Activated CD8-positive, alpha-beta T cell treated with anti-CD3 and anti-CD28 coated beads for 36 hours (primary cell): ENCODE measurements around the gene CTSF. TPM values are rescaled to one million over a fixed set of nuclear protein-coding genes. Genes with fewer than 3 reads are reported as not detected.
A peak's percentile ranks its signal among the peaks of the same experiment; 100 is the strongest.

Experiments used
- ATAC-seq: fragments of 200-7000 bp; cut with Tn5 transposase; one replicate; pipeline ENCODE4 v1.10.0; 2021; ENCODE audit warnings: mild to moderate bottlenecking, moderate library complexity
- CTCF ChIA-PET: fragments of 350-600 bp; sonication (Branson Sonifier 250); formaldehyde crosslinking; loops from one replicate; lab custom pipeline; 2021; ENCODE audit warnings: antibody characterized with exemption; lab: Charles Lee
- POLR2A ChIA-PET: fragments of 350-600 bp; sonication (Branson Sonifier 250); formaldehyde crosslinking; loops from one replicate; lab custom pipeline; 2021; ENCODE audit warnings: antibody characterized with exemption; lab: Charles Lee
- DNase-seq: peaks from one replicate; pipeline ENCODE4 v3.0.0-alpha.2; 2020
- H3K27ac Mint-ChIP-seq: one replicate; pipeline ENCODE4 v1.8.0; 2021; ENCODE audit warnings: mild to moderate bottlenecking, mixed read lengths
- H3K27me3 Mint-ChIP-seq: one replicate; pipeline ENCODE4 v1.8.0; 2021; ENCODE audit warnings: mixed read lengths
- H3K36me3 Mint-ChIP-seq: one replicate; pipeline ENCODE4 v1.8.0; 2021; ENCODE audit warnings: low read depth, mixed read lengths
- H3K4me1 Mint-ChIP-seq: one replicate; pipeline ENCODE4 v1.8.0; 2021; ENCODE audit warnings: low read depth, mixed read lengths
- H3K4me3 Mint-ChIP-seq: one replicate; pipeline ENCODE4 v1.8.0; 2021; ENCODE audit warnings: mild to moderate bottlenecking, moderate library complexity, mixed read lengths
- H3K9me3 Mint-ChIP-seq: one replicate; pipeline ENCODE4 v1.8.0; 2021; ENCODE audit warnings: mixed read lengths
- intact Hi-C: fragments of 100-400 bp; cut with micrococcal nuclease; formaldehyde crosslinking; loops from one replicate; pipeline ENCODE4 v1.10.0; 2022
- total RNA-seq, 2 experiments: library from RNA; stranded (reverse); gene quantifications; one replicate each; pipeline ENCODE4 v1.2.3, GENCODE V29; 2021
- TF ChIP-seq, protein P1 (sequence below): fragments of 200-600 bp; IDR thresholded peaks from one replicate; pipeline ENCODE4 v1.8.0; 2022; ENCODE audit warnings: antibody characterized with exemption, mild to moderate bottlenecking

Gene CTSF
- total RNA-seq, 2 experiments from 2014 or later, result 0.68 to 1.3 TPM

DNA sequence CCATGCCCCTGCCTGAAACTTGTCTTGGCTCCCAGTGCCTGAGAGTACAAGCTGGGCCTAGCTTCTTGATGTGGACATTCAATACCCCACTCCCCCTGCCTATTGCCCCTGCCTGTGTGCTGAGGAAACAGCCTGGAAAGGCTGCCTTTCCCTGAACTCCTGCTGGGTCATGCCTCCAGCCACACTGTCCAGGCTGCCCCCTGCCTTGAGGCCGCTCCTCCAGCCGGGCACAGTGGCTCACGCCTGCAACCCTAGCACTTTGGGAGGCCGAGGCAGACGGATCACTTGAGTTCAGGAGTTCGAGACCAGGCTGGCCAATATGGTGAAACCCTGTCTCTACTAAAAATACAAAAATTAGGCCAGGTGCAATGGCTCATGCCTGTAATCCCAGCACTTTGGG, 34.7 kb upstream of the CTSF start:
- Mint-ChIP-seq H3K9me3 (no peaks in the 10 kb centered on the region), H3K4me3 (no peak overlapping the region), H3K36me3 (peaks cover 3% of the 10 kb centered on the region), H3K4me1 (no peaks in the 10 kb centered on the region), H3K27ac (no peak overlapping the region), H3K27me3 (no peaks in the 10 kb centered on the region)
- DNase-seq (no peak), ATAC-seq (no peak)
- ChIA-PET CTCF (interaction anchor here (1.1 kb wide), 1 partner anchor 11 kb away, joined by 3 read pairs; no protein-coding TSS in a partner anchor), POLR2A (interaction anchor here (0.7 kb wide), 1 partner anchor 75 kb away, joined by 3 read pairs; no protein-coding TSS in a partner anchor)
- intact Hi-C loops, result no loop called here
- TF ChIP-seq, protein P1, sequence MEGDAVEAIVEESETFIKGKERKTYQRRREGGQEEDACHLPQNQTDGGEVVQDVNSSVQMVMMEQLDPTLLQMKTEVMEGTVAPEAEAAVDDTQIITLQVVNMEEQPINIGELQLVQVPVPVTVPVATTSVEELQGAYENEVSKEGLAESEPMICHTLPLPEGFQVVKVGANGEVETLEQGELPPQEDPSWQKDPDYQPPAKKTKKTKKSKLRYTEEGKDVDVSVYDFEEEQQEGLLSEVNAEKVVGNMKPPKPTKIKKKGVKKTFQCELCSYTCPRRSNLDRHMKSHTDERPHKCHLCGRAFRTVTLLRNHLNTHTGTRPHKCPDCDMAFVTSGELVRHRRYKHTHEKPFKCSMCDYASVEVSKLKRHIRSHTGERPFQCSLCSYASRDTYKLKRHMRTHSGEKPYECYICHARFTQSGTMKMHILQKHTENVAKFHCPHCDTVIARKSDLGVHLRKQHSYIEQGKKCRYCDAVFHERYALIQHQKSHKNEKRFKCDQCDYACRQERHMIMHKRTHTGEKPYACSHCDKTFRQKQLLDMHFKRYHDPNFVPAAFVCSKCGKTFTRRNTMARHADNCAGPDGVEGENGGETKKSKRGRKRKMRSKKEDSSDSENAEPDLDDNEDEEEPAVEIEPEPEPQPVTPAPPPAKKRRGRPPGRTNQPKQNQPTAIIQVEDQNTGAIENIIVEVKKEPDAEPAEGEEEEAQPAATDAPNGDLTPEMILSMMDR, result no peak

DNA sequence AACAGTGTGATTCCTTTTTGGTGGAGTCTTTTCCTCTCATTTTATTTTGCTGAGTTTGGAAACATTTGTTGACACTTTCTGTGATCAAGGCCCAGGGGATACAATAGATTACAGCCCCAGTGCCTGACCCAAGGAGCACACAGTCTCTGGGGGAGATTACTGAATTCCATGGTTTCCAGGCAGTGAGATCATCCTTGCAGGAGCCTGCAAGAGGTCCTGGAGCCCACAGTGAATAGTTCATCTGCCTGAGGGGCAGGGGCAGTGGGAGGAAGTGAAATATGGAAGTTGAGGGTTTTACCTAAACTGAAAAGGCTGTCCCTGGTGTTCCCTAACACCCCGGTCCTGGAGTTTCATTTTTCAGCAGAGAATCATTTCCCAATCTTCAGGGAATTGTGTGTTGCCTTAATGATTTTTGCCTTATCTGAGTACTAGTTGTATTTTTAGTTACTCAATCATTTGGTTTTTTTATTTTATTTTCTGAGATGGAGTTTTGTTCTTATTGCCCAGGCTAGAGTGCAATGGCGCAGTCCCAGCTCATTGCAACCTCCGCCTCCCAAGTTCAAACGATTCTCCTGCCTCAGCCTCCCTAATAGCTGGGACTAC, 32.3 kb upstream of the CTSF start:
- H3K9me3 Mint-ChIP-seq, result no peaks in the 10 kb centered on the region
- no peak for ATAC-seq
- no peaks in the 10 kb centered on the region for H3K27me3 Mint-ChIP-seq
- DNase-seq, result no peak
- TF ChIP-seq, protein P1, result no peak
- ChIA-PET CTCF (no interaction called here), POLR2A (no interaction called here)
- H3K27ac Mint-ChIP-seq, result no peak overlapping the region
- peaks cover 3% of the 10 kb centered on the region for H3K36me3 Mint-ChIP-seq
- intact Hi-C loops, result no loop called here
- no peak overlapping the region for H3K4me3 Mint-ChIP-seq
- H3K4me1 Mint-ChIP-seq, result peaks cover 1% of the 10 kb centered on the region

DNA sequence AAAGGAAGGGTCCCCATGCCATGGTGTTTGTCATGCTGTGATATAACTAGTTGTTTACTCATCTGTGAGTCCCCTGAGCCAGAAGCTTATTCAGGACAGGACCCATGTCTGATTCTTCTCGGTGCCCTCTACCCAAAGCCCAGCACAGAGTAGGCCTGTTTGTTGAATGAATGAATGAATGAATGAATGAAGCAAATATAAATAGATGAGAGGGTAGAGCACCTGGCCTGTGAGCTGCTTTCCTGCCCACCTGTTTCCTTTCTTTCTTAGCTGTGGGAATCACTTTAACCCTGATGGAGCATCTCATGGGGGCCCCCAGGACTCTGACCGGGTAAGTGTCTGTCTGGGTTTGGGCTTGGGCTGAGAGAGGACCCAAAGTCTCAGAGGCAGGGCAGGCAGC, 31.8 kb upstream of the CTSF start:
- ChIA-PET CTCF (no interaction called here), POLR2A (interaction anchor here (0.7 kb wide), 1 partner anchor 29 kb away, joined by 3 read pairs; no protein-coding TSS in a partner anchor)
- H3K36me3 Mint-ChIP-seq, result peaks cover 3% of the 10 kb centered on the region
- H3K4me3 Mint-ChIP-seq, result no peak overlapping the region
- TF ChIP-seq, protein P1, result no peak
- no peaks in the 10 kb centered on the region for H3K9me3 Mint-ChIP-seq
- no peak for ATAC-seq
- DNase-seq, result no peak
- H3K27me3 Mint-ChIP-seq, result no peaks in the 10 kb centered on the region
- H3K4me1 Mint-ChIP-seq, result peaks cover 6% of the 10 kb centered on the region
- H3K27ac Mint-ChIP-seq, result no peak overlapping the region
- intact Hi-C loops, result no loop called here

DNA sequence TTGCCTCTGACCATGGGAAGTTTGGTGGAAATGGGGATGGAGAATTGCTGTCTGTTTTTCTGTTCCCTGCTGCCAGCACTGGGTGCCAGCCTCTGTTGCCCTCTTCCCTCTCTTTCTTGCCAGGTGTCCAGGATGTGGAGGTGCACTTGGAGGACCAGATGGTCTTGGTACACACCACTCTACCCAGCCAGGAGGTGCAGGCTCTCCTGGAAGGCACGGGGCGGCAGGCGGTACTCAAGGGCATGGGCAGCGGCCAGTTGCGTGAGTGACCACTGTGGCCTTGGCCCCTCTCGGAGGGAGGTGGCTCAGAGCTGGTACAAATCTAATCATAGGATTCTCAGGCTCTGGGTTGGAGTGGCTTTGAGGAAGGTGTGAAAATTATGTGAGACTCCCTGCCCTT, 30.6 kb upstream of the CTSF start:
- no peaks in the 10 kb centered on the region for H3K27me3 Mint-ChIP-seq
- TF ChIP-seq, protein P1, result no peak
- DNase-seq (no peak), ATAC-seq (no peak)
- H3K36me3 Mint-ChIP-seq, result peaks cover 1% of the 10 kb centered on the region
- H3K27ac Mint-ChIP-seq, result no peak overlapping the region
- CTCF ChIA-PET, result no interaction called here
- POLR2A ChIA-PET, result no interaction called here
- peaks cover 12% of the 10 kb centered on the region for H3K4me1 Mint-ChIP-seq
- H3K9me3 Mint-ChIP-seq, result no peaks in the 10 kb centered on the region
- intact Hi-C loops, result no loop called here
- no peak overlapping the region for H3K4me3 Mint-ChIP-seq

DNA sequence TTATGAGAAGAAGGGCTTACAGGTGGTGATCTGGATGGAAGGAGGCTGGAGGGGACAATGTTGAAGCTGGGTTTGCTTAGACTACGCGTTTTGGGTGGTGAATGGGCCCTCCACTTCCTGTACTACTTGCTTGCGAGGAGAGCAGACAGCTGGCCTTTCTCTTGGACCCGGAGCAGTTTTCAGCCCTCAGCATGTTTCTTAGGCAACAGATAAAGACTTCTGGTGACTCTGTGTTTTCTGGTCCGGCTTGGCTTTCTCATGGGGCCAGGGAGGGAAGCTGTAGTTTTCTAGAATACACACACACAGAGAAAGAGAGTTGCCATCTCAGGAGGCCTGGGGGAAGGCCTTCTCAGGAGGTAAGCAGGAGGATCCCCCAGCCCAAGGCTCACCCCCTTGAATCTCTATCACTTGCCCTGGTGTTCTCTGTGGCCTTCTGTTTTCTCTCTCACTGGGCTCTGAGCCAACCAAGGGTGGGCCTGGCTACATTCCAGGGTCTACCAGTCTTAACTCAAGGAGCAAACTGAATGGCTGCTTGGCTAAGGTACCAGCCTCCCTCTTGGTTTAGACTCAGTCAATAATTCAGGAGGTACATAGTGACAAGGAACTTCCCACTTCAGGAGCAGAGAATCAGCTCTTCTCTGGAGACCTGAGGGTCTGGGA, 27.0 kb upstream of the CTSF start:
- Mint-ChIP-seq H3K27ac (peak overlapping the region; percentile 80), H3K36me3 (no peaks in the 10 kb centered on the region), H3K4me1 (peaks cover 24% of the 10 kb centered on the region), H3K27me3 (no peaks in the 10 kb centered on the region), H3K4me3 (peak overlapping the region; percentile 59), H3K9me3 (no peaks in the 10 kb centered on the region)
- ChIA-PET CTCF (interaction anchor here (0.6 to 5.8 kb wide), 6 partner anchors 16 to 354 kb away, joined by 3 to 67 read pairs (median 4); partner anchors contain the start of genes RBM4 and RBM4B), POLR2A (interaction anchor here (0.7 to 2.8 kb wide), 10 partner anchors 10 to 248 kb away, joined by 3 to 14 read pairs (median 6); partner anchors contain the start of genes RBM14, RBM4 and RCE1)
- TF ChIP-seq, protein P1, result no peak
- intact Hi-C loops, result no loop called here
- peak; percentile 30 for DNase-seq
- ATAC-seq, result no peak
